CD4-positive, alpha-beta T cell (primary cell): ENCODE data around the gene PLEKHA1. TPM values are rescaled to one million over a fixed set of nuclear protein-coding genes. Genes with fewer than 3 reads are reported as not detected.

Source experiments
- ATAC-seq: fragments of 200-7000 bp; cut with Tn5 transposase; one replicate; pipeline ENCODE4 v1.10.0; 2022; ENCODE audit warnings: mild to moderate bottlenecking; ENCODE audit not compliant: poor library complexity
- CTCF ChIA-PET: fragments of 350-600 bp; sonication (Branson Sonifier 250); formaldehyde crosslinking; loops from one replicate; lab custom pipeline; 2021; ENCODE audit warnings: antibody characterized with exemption, inconsistent platforms; lab: Charles Lee
- POLR2A ChIA-PET: fragments of 350-600 bp; sonication (Branson Sonifier 250); formaldehyde crosslinking; loops from one replicate; lab custom pipeline; 2021; ENCODE audit warnings: antibody characterized with exemption, inconsistent platforms; lab: Charles Lee
- DNase-seq, 14 experiments: peaks; one replicate each; pipeline ENCODE4 v3.0.0-alpha.2; 2013 to 2020; ENCODE audit warnings: mixed read lengths in 2 of 14
- H3K27ac ChIP-seq, 2 donors: one replicate each; pipeline versions ENCODE4 v1.5.1 to v1.7.0; 2013; ENCODE audit warnings: low read length in 2 of 2, low read depth in 1 of 2, mild to moderate bottlenecking in 1 of 2
- H3K27me3 ChIP-seq, 2 experiments: 1 replicate in 1 of 2; 2 replicates in 1 of 2; pipeline versions ENCODE4 v1.6.1 to v1.7.0; 2013; ENCODE audit warnings: low read length in 2 of 2, control low read depth in 1 of 2, mild to moderate bottlenecking in 1 of 2, moderate library complexity in 1 of 2; ENCODE audit not compliant: insufficient read depth in 2 of 2, control insufficient read depth in 1 of 2
- H3K36me3 ChIP-seq: one replicate; pipeline ENCODE4 v1.6.1; 2013; ENCODE audit warnings: low read length, control low read depth; ENCODE audit not compliant: insufficient read depth
- H3K4me1 ChIP-seq: one replicate; pipeline ENCODE4 v1.6.1; 2013; ENCODE audit warnings: low read length, control low read depth; ENCODE audit not compliant: insufficient read depth
- H3K4me3 ChIP-seq: one replicate; pipeline ENCODE4 v1.5.1; 2013; ENCODE audit warnings: mild to moderate bottlenecking, low read length, moderate library complexity
- H3K9me3 ChIP-seq, 2 experiments: 1 replicate in 1 of 2; 2 replicates in 1 of 2; pipeline versions ENCODE4 v1.6.1 to v1.7.0; 2013; ENCODE audit warnings: low read length in 2 of 2, mild to moderate bottlenecking in 2 of 2, control low read depth in 1 of 2, moderate library complexity in 1 of 2; ENCODE audit not compliant: control insufficient read depth in 1 of 2, insufficient read depth in 1 of 2
- H3K27ac Mint-ChIP-seq: one replicate; pipeline ENCODE4 v1.8.0; 2020; ENCODE audit warnings: mixed read lengths
- H3K27me3 Mint-ChIP-seq: one replicate; pipeline ENCODE4 v1.8.0; 2021; ENCODE audit warnings: mixed read lengths
- H3K36me3 Mint-ChIP-seq: one replicate; pipeline ENCODE4 v1.8.0; 2021; ENCODE audit warnings: low read depth, mixed read lengths
- H3K4me1 Mint-ChIP-seq: one replicate; pipeline ENCODE4 v1.8.0; 2021; ENCODE audit warnings: low read depth, mixed read lengths
- H3K4me3 Mint-ChIP-seq: one replicate; pipeline ENCODE4 v1.8.0; 2020; ENCODE audit warnings: mild to moderate bottlenecking, mixed read lengths
- H3K9me3 Mint-ChIP-seq: one replicate; pipeline ENCODE4 v1.8.0; 2020; ENCODE audit warnings: mixed read lengths
- intact Hi-C, 2 experiments: fragments of 100-400 bp; cut with DNase I in 1 of 2; cut with micrococcal nuclease in 1 of 2; formaldehyde crosslinking; loops; one replicate each; pipeline versions ENCODE4 v1.15.1 to v1.9.0; 2023 to 2025; cut with DNase I, micrococcal nuclease
- total RNA-seq, 174 experiments: library from RNA in 2 of 174; stranded (reverse) in 2 of 174; gene quantifications; one replicate each; pipeline ENCODE4 v1.2.3 and lab custom pipeline; 2021 to 2026
- TF ChIP-seq, protein P1 (sequence below): fragments of 200-600 bp; IDR thresholded peaks from one replicate; pipeline ENCODE4 v1.8.0; 2022; ENCODE audit warnings: antibody characterized with exemption, mild to moderate bottlenecking

The PLEKHA1 gene
- total RNA-seq, 2 experiments from 2014 or later, result 24.9 to 26.8 TPM

DNA sequence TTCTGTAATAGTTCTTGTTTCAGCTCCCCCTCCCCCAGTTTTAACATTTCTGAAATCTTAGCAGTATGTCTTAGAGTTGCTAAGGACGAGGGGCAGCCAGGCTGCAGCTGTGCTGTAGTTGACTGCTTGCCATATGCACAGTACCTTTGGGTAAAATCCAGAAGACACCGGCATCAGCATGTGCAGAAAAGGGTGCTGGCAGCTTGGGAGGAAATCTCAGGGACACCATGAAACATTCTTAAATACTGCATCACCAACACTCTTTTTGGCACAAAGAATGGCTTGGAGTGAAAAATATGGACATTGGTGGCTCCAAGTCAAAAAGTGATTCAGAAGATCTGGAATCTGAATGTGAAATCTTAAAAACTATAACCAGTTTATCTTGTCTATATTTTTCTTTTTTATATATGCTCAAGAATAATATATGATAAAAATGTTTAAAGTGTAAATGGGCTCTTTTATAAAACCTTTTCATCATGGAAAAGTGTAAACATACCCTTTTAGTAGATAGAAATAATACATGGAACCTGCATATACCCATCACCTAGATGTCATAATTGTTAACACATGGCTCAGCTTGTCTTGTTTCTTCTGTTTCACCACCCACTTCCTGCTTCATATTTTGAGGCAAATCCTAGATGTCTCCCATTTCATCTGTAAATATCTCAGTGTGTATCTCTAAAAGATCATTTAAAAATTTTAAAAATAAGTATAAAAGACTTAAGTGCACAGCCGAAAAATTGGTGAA, 45.5 kb downstream of the PLEKHA1 start:
- peaks cover 7% of the 10 kb centered on the region for H3K36me3 ChIP-seq
- no peak for ATAC-seq
- Mint-ChIP-seq H3K27me3 (no peaks in the 10 kb centered on the region), H3K4me3 (no peak overlapping the region), H3K9me3 (no peaks in the 10 kb centered on the region), H3K27ac (peak overlapping the region; percentile 73), H3K4me1 (peaks cover 91% of the 10 kb centered on the region), H3K36me3 (peaks cover 69% of the 10 kb centered on the region)
- intact Hi-C loops, result loop anchor here in 1 of 2 experiments (5.0 kb wide), 1 partner anchor 43 kb away; no protein-coding TSS in a partner anchor
- no peak overlapping the region for H3K27ac ChIP-seq
- CTCF ChIA-PET, result interaction anchor here (1.2 to 1.7 kb wide), 2 partner anchors 14 to 16 kb away, joined by 3 to 6 read pairs; no protein-coding TSS in a partner anchor
- peaks cover 39% of the 10 kb centered on the region for H3K4me1 ChIP-seq
- TF ChIP-seq, protein P1, sequence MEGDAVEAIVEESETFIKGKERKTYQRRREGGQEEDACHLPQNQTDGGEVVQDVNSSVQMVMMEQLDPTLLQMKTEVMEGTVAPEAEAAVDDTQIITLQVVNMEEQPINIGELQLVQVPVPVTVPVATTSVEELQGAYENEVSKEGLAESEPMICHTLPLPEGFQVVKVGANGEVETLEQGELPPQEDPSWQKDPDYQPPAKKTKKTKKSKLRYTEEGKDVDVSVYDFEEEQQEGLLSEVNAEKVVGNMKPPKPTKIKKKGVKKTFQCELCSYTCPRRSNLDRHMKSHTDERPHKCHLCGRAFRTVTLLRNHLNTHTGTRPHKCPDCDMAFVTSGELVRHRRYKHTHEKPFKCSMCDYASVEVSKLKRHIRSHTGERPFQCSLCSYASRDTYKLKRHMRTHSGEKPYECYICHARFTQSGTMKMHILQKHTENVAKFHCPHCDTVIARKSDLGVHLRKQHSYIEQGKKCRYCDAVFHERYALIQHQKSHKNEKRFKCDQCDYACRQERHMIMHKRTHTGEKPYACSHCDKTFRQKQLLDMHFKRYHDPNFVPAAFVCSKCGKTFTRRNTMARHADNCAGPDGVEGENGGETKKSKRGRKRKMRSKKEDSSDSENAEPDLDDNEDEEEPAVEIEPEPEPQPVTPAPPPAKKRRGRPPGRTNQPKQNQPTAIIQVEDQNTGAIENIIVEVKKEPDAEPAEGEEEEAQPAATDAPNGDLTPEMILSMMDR, result no peak
- H3K27me3 ChIP-seq, result no peaks in the 10 kb centered on the region
- H3K9me3 ChIP-seq, result no peaks in the 10 kb centered on the region
- DNase-seq, result peak in 1 of 14 experiments; percentile 31
- H3K4me3 ChIP-seq, result no peak overlapping the region
- POLR2A ChIA-PET, result interaction anchor here (0.8 to 2.4 kb wide), 4 partner anchors 13 to 46 kb away, joined by 4 to 31 read pairs (median 6); partner anchors contain the start of gene PLEKHA1

DNA sequence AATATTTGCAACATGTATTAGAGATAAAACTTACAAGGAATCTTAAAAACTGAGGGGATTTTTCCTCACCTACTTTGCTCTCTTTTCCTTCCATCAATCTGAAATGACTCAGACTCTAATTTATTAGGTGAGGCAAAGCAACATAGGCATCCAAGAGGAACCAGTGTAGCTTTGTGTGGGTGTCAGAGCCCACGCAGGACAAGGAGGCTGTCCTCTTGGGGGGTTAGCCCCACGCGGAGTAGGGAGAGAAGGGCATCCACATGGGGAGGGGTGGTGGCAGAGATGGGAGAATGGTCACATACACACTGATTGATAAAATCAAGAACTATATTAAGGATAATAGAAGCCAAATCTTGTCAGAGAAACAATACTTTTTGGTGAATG, 46.1 kb downstream of the PLEKHA1 start:
- POLR2A ChIA-PET, result interaction anchor here (1.0 to 2.4 kb wide), 2 partner anchors 14 to 46 kb away, joined by 5 to 31 read pairs; partner anchors contain the start of gene PLEKHA1
- H3K27ac Mint-ChIP-seq, result peak overlapping the region; percentile 73
- peak overlapping the region in 1 of 2 donors; percentile 25 for H3K27ac ChIP-seq
- ATAC-seq (no peak), DNase-seq (no peak)
- H3K36me3 Mint-ChIP-seq, result peaks cover 65% of the 10 kb centered on the region
- no peaks in the 10 kb centered on the region for H3K27me3 ChIP-seq
- peak overlapping the region; percentile 31 for H3K4me3 Mint-ChIP-seq
- CTCF ChIA-PET, result interaction anchor here (1.2 kb wide), 1 partner anchor 15 kb away, joined by 3 read pairs; no protein-coding TSS in a partner anchor
- H3K4me1 ChIP-seq, result peaks cover 39% of the 10 kb centered on the region
- no peaks in the 10 kb centered on the region for H3K27me3 Mint-ChIP-seq
- intact Hi-C loops, result no loop called here
- H3K9me3 Mint-ChIP-seq, result no peaks in the 10 kb centered on the region
- peaks cover 7% of the 10 kb centered on the region for H3K36me3 ChIP-seq
- no peak overlapping the region for H3K4me3 ChIP-seq
- TF ChIP-seq, protein P1, result no peak
- no peaks in the 10 kb centered on the region for H3K9me3 ChIP-seq
- H3K4me1 Mint-ChIP-seq, result peaks cover 86% of the 10 kb centered on the region

DNA sequence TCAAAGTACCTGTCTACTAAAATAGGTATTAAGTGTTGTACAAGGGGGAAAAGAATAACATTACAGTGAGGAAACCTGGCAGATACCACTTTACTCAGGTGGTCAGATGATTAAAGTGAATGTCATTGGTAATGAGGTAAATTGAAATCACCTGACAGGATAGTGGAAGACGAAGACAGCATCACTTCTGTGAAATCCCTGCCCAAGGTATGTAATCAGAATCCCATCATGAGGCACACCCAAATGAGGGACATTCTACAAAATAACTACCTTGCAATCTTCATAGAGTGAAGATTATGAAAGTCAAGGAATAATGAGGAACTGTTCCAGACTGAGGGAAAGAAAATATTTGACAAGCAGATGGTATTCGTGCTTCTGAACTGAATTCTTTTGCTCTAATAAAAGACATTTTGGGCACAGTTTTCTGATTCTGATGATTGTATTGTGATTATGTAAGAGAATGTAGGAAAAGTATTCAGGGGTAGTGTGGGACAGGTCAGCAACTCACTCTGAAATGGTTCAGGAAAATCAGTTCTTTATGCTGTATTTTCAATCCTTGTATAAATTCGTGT, 46.6 kb downstream of the PLEKHA1 start:
- CTCF ChIA-PET, result no interaction called here
- intact Hi-C loops, result no loop called here
- Mint-ChIP-seq H3K36me3 (peaks cover 64% of the 10 kb centered on the region), H3K4me1 (peaks cover 81% of the 10 kb centered on the region), H3K9me3 (no peaks in the 10 kb centered on the region), H3K27me3 (no peaks in the 10 kb centered on the region), H3K4me3 (peak overlapping the region; percentile 31), H3K27ac (peak overlapping the region; percentile 73)
- no peak for ATAC-seq
- H3K4me3 ChIP-seq, result no peak overlapping the region
- peaks cover 7% of the 10 kb centered on the region for H3K36me3 ChIP-seq
- H3K9me3 ChIP-seq, result no peaks in the 10 kb centered on the region
- TF ChIP-seq, protein P1, result no peak
- POLR2A ChIA-PET, result interaction anchor here (1.3 to 1.7 kb wide), 2 partner anchors 14 to 46 kb away, joined by 6 to 11 read pairs; partner anchors contain the start of gene PLEKHA1
- H3K4me1 ChIP-seq, result peaks cover 35% of the 10 kb centered on the region
- peak overlapping the region in 1 of 2 donors; percentile 25 for H3K27ac ChIP-seq
- no peaks in the 10 kb centered on the region for H3K27me3 ChIP-seq
- peak in 3 of 14 experiments; percentile 27 to 39 (median 37) for DNase-seq
